Right kidney (tissue), 1 donor: ENCODE results near the gene DGLUCY.
"Not testable (repeated sequence)": the region's sequence is repeated elsewhere in the genome, so short reads cannot be mapped to it uniquely, and the experiment has no call there.

Experiments
- DNase-seq: peaks from one replicate; pipeline ENCODE4 v3.0.0-alpha.2; 2016

Gene DGLUCY

GRCh38 chr14:91138511-91139359, 24.9 kb downstream of the DGLUCY start:
- DNase-seq: no peak

- no peak for DNase-seq
Observed at GRCh38 chr14:91139776-91140175, 25.9 kb downstream of the DGLUCY start.

GRCh38 chr14:91140672-91141071, 26.8 kb downstream of the DGLUCY start:
- DNase-seq: no peak

GRCh38 chr14:91142214-91142668, 28.4 kb downstream of the DGLUCY start:
- DNase-seq: no peak

GRCh38 chr14:91143862-91144261, 30.0 kb downstream of the DGLUCY start:
- no peak for DNase-seq

GRCh38 chr14:91144425-91145145, 30.7 kb downstream of the DGLUCY start:
- no peak for DNase-seq

GRCh38 chr14:91145391-91146160, 31.7 kb downstream of the DGLUCY start:
- no peak for DNase-seq

GRCh38 chr14:91146661-91147060, 32.8 kb downstream of the DGLUCY start:
- no peak for DNase-seq

GRCh38 chr14:91149462-91149861, 35.6 kb downstream of the DGLUCY start:
- no peak for DNase-seq

- DNase-seq: no peak
Observed at GRCh38 chr14:91152499-91152898, 38.6 kb downstream of the DGLUCY start.

GRCh38 chr14:91153360-91153759, 39.5 kb downstream of the DGLUCY start:
- DNase-seq: no peak

- DNase-seq: peak; percentile 42
Observed at GRCh38 chr14:91154851-91155625, 41.2 kb downstream of the DGLUCY start.

GRCh38 chr14:91155626-91156089, 41.8 kb downstream of the DGLUCY start:
- no peak for DNase-seq

- DNase-seq: not testable (repeated sequence)
Observed at GRCh38 chr14:91156142-91156666, 42.3 kb downstream of the DGLUCY start.

GRCh38 chr14:91156877-91157276, 43.0 kb downstream of the DGLUCY start:
- DNase-seq: not testable (repeated sequence)

- no peak for DNase-seq
Observed at GRCh38 chr14:91158091-91158790, 44.4 kb downstream of the DGLUCY start.

- no peak for DNase-seq
Observed at GRCh38 chr14:91159182-91159581, 45.3 kb downstream of the DGLUCY start.

- no peak for DNase-seq
Observed at GRCh38 chr14:91159906-91160305, 46.0 kb downstream of the DGLUCY start.

- DNase-seq: no peak
Observed at GRCh38 chr14:91163316-91163715, 49.4 kb downstream of the DGLUCY start.

- DNase-seq: no peak
Observed at GRCh38 chr14:91164676-91165075, 50.8 kb downstream of the DGLUCY start.

GRCh38 chr14:91167380-91167770, 53.5 kb downstream of the DGLUCY start:
- no peak for DNase-seq
